Esophagus muscularis mucosa (tissue), 3 donors: ENCODE measurements around the gene MAGI2.

Experiments used
- CTCF ChIP-seq, 3 experiments: fragments of 200-600 bp in 2 of 3; fragments of 450-650 bp in 1 of 3; sonication (generic) in 2 of 3; IDR thresholded peaks; one replicate each; pipeline ENCODE4 v1.5.1; 2017 to 2019; ENCODE audit warnings: antibody characterized with exemption in 3 of 3, mild to moderate bottlenecking in 2 of 3, moderate library complexity in 1 of 3
- POLR2A ChIP-seq: fragments of 450-650 bp; IDR thresholded peaks from one replicate; pipeline ENCODE4 v1.6.1; 2017; ENCODE audit warnings: antibody characterized with exemption, moderate library complexity, mild to moderate bottlenecking, low read depth

GRCh38 chr7:79011921-79012320 is 441.5 kb downstream of the MAGI2 start:
- no peak for TF ChIP-seq CTCF (IDR thresholded peaks at IDR 0.05)
- TF ChIP-seq POLR2A: no peak
